A673 (cell line): Measurements from ENCODE around the gene TMEM232.

Source experiments
- CTCF ChIP-seq: fragments of 300-800, 200-600 bp; sonication (generic); conservative IDR thresholded peaks from 2 replicates; pipeline ENCODE4 v1.5.1; 2017; ENCODE audit warnings: low read depth, mild to moderate bottlenecking, antibody characterized with exemption, low read length, moderate library complexity, mixed read lengths
- EZH2 ChIP-seq: fragments of 200-600 bp; sonication (generic); IDR thresholded peaks from 2 replicates; pipeline ENCODE4 v1.6.1; 2017; ENCODE audit warnings: borderline replicate concordance, low read depth, mild to moderate bottlenecking, mixed read lengths, antibody characterized with exemption, low read length; ENCODE audit not compliant: poor library complexity, severe bottlenecking

- TF ChIP-seq EZH2 (no peak), CTCF (peak; percentile 72)
Measured at GRCh38 chr5:110757118-110757729, 30.8 kb upstream of the TMEM232 start.
